WERI-Rb-1 (cell line): ENCODE results near the gene RNF223.

Experiments
- DNase-seq: peaks from one replicate; pipeline ENCODE4 v3.0.0-alpha.2; 2020
- H3K27ac ChIP-seq: fragments of 250-450 bp; sonication (Bioruptor Pico); 2 replicates; pipeline ENCODE4 v1.5.1; 2020; ENCODE audit warnings: mild to moderate bottlenecking, moderate library complexity
- H3K27me3 ChIP-seq: fragments of 250-450 bp; sonication (Bioruptor Pico); 2 replicates; pipeline ENCODE4 v1.5.1; 2021; ENCODE audit warnings: mild to moderate bottlenecking, low read depth, moderate library complexity; ENCODE audit not compliant: insufficient read depth, severe bottlenecking
- H3K36me3 ChIP-seq: fragments of 250-450 bp; sonication (Bioruptor Pico); 2 replicates; pipeline ENCODE4 v1.5.1; 2020; ENCODE audit warnings: mild to moderate bottlenecking, moderate library complexity
- H3K4me3 ChIP-seq: 2 replicates; pipeline ENCODE4 v1.5.1; 2011; ENCODE audit warnings: low read depth, mild to moderate bottlenecking, control low read depth, low read length
- H3K9me3 ChIP-seq: fragments of 250-450 bp; sonication (Bioruptor Pico); 2 replicates; pipeline ENCODE4 v1.5.1; 2021; ENCODE audit warnings: mild to moderate bottlenecking, moderate library complexity; ENCODE audit not compliant: severe bottlenecking
- CTCF ChIP-seq: IDR thresholded peaks from 2 replicates; pipeline ENCODE4 v1.5.1; 2011; ENCODE audit warnings: low read depth, mild to moderate bottlenecking, control low read depth, inconsistent platforms, low read length

RNF223 gene

GRCh38 chr1:1048765-1049164 is 25.3 kb downstream of the RNF223 start:
- Histone ChIP-seq H3K4me3 (no peak overlapping the region), H3K36me3 (peaks cover 61% of the 10 kb centered on the region)

GRCh38 chr1:1047963-1048362 is 26.1 kb downstream of the RNF223 start:
- no peaks in the 10 kb centered on the region for H3K9me3 ChIP-seq
- no peak overlapping the region for H3K4me3 ChIP-seq
- H3K27me3 ChIP-seq, result no peaks in the 10 kb centered on the region
- H3K36me3 ChIP-seq, result peaks cover 66% of the 10 kb centered on the region
- no peak for TF ChIP-seq CTCF
- no peak overlapping the region for H3K27ac ChIP-seq
- DNase-seq, result no peak

More at GRCh38 chr1:1048765-1049164, 25.3 kb downstream of the RNF223 start:
- H3K27me3 ChIP-seq, result no peaks in the 10 kb centered on the region
- no peak overlapping the region for H3K27ac ChIP-seq
- no peak for DNase-seq
- TF ChIP-seq CTCF, result no peak
- no peaks in the 10 kb centered on the region for H3K9me3 ChIP-seq

- DNase-seq, result no peak
- TF ChIP-seq CTCF, result no peak
- peaks cover 70% of the 10 kb centered on the region for H3K36me3 ChIP-seq
- no peak overlapping the region for H3K27ac ChIP-seq
- H3K27me3 ChIP-seq, result no peaks in the 10 kb centered on the region
- H3K9me3 ChIP-seq, result no peaks in the 10 kb centered on the region
- no peak overlapping the region for H3K4me3 ChIP-seq
Measured at GRCh38 chr1:1047407-1047806, 26.7 kb downstream of the RNF223 start.

- H3K36me3 ChIP-seq, result peaks cover 71% of the 10 kb centered on the region
- no peak for DNase-seq
- H3K27ac ChIP-seq, result no peak overlapping the region
- H3K27me3 ChIP-seq, result no peaks in the 10 kb centered on the region
- H3K4me3 ChIP-seq, result no peak overlapping the region
- no peaks in the 10 kb centered on the region for H3K9me3 ChIP-seq
- TF ChIP-seq CTCF, result no peak
Measured at GRCh38 chr1:1046767-1047166, 27.3 kb downstream of the RNF223 start.

GRCh38 chr1:1046243-1046642 is 27.9 kb downstream of the RNF223 start:
- DNase-seq, result no peak
- H3K27ac ChIP-seq, result no peak overlapping the region
- H3K9me3 ChIP-seq, result no peaks in the 10 kb centered on the region
- H3K27me3 ChIP-seq, result no peaks in the 10 kb centered on the region
- no peak overlapping the region for H3K4me3 ChIP-seq
- H3K36me3 ChIP-seq, result peaks cover 68% of the 10 kb centered on the region
- no peak for TF ChIP-seq CTCF

GRCh38 chr1:1045129-1045528 is 29.0 kb downstream of the RNF223 start:
- no peak overlapping the region for H3K4me3 ChIP-seq
- TF ChIP-seq CTCF, result no peak
- no peaks in the 10 kb centered on the region for H3K9me3 ChIP-seq
- H3K27me3 ChIP-seq, result no peaks in the 10 kb centered on the region
- no peak for DNase-seq
- peaks cover 61% of the 10 kb centered on the region for H3K36me3 ChIP-seq
- no peak overlapping the region for H3K27ac ChIP-seq
